HG03439 (cell line): Measurements from ENCODE around the gene ITGAV.

Experiments
- ATAC-seq: cut with Tn5 transposase; IDR thresholded peaks from one replicate; pipeline ENCODE4 v1.9.1; 2021; ENCODE audit warnings: mild to moderate bottlenecking, moderate library complexity; ENCODE audit not compliant: unreplicated experiment

ITGAV gene

GRCh38 chr2:186714611-186715010 is 124.8 kb downstream of the ITGAV start:
- no peak for ATAC-seq

- no peak for ATAC-seq
Observed at GRCh38 chr2:186716004-186716403, 126.1 kb downstream of the ITGAV start.

GRCh38 chr2:186716899-186717298 is 127.0 kb downstream of the ITGAV start:
- no peak for ATAC-seq

- no peak for ATAC-seq
Observed at GRCh38 chr2:186717320-186718007, 127.6 kb downstream of the ITGAV start.

- no peak for ATAC-seq
Observed at GRCh38 chr2:186718122-186718521, 128.3 kb downstream of the ITGAV start.

GRCh38 chr2:186718903-186719302 is 129.0 kb downstream of the ITGAV start:
- no peak for ATAC-seq

- no peak for ATAC-seq
Observed at GRCh38 chr2:186721956-186722355, 132.1 kb downstream of the ITGAV start.

GRCh38 chr2:186724736-186725135 is 134.9 kb downstream of the ITGAV start:
- no peak for ATAC-seq

GRCh38 chr2:186725783-186726182 is 135.9 kb downstream of the ITGAV start:
- no peak for ATAC-seq

GRCh38 chr2:186726938-186727337 is 137.1 kb downstream of the ITGAV start:
- ATAC-seq: no peak

GRCh38 chr2:186728631-186729030 is 138.8 kb downstream of the ITGAV start:
- ATAC-seq: no peak
